Activated CD8-positive, alpha-beta memory T cell treated with anti-CD3 and anti-CD28 coated beads, Interleukin-2, amount 50 U/mL, for 48 hours (primary cell): ENCODE data around the gene CCNY.

Experiments used
- DNase-seq: peaks from one replicate; pipeline ENCODE4 v3.0.0-alpha.2; 2020

Gene CCNY

GRCh38 chr10:35434533-35434932, 98.2 kb downstream of the CCNY start:
- DNase-seq = no peak

DNA sequence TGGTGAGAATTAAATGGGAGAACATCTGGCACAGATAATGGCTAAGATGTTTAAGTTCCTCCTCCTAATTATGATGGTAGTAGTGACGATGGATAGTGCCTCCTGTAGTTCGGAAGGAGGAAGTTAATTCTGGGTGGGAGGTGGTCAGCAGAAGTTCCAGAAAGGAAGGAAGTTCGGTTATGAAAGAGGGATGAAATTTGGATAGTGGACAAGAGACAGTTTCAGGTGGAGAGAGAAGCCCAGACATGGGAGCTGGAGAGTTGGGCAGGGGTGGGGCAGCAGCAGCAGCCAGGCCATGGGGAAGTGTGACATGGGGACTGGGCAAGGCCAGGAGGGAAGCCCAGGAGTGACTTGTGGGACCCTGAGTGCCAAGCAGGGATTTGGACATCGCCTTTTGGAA, 99.5 kb downstream of the CCNY start:
- DNase-seq = no peak

DNA sequence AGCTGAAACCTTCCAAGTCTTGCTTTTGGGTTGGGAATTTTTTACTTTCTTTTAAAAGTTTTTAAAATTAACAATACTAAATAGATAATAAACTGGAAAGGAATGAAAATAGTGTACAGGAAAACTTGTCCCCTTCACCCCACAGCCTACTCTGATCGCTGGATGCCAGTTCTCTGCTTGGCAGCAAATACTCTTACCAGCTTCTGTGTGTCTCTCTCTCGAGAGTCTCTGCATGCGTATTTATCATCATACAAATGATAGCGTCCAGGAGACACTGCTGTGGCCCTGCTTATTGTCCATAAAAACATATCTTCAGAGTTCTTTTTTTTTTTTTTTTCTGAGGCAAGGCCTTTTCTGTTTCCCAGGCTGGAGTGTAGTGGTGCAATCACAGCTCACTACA, 101.5 kb downstream of the CCNY start:
- no peak for DNase-seq

DNA sequence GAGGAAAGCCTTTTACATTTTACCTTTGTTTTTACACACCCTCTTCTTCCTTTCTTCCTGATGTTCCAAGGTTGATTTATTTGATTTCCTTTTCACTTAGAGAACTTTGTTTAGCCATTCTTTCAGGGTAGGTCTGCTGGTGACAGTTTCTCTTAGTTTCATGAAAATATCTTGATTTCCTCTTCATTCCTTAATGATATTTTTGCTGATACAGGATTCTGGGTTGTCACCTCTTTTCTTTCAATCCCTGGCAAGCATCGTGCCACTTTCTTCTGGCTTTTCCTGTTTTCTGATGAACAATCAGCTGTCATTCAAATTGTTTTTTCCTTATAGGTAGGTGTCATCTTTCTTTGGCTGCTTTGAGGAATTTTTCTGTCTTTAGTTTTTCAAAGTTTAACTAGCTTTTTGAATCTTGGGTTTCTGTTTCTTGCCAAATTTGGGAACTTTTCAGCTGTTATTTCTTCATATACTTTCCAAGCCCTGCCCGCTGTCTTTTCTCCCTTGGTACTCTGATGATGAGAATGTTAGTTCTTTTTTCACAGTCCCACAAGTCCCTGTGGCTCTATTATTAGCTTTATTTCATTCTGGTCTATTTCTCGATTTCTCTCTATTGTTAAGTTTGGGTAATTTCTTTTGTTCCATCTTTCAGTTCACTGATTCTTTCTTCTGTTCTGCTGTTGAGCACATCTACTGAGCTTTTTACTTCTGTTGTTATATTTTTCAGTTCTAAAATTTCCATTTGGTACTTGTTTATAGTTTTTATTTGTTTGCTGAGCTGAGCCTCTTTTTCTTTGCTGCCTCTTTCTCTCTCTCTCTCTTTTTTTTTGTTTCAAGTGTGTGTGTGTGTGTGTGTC, 102.6 kb downstream of the CCNY start:
- DNase-seq = no peak

DNA sequence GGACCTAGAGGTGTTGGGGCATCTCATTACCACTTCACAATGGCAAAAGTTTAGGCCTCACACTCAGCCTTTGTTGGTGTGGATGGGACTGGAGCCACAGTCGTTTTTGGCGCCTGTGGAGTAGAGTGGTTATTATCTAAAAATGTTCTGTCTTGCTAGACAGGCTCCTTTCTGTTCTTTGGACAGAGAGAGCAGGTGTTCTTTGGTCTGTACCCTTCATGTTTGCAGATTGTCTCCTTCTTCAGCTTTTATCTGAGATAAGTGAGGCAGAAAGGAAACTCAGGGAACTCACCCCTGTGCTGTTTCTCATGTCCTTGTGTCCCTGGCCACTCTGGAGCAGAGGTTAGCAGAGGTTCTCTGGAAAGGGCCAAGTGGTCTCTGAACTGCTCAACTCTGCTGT, 103.7 kb downstream of the CCNY start:
- no peak for DNase-seq

GRCh38 chr10:35442028-35442427, 105.7 kb downstream of the CCNY start:
- DNase-seq = no peak

DNA sequence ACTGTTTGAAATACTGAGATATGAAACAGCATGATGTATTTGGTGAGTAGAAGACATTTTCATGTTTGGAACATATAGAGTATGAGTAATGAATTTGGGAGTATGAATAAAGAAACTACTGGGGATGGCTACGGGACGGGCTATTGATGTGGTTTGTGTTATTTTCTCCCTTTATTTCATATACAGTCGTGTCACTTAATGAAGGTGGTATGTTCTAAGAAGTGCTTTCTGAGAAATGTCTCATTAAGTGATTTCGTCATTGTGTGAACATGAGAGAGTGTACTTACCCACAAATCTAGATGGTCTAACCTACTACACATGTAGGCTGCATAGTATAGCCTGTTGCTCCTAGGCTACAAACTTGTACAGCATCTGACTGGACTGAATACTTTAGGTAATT, 106.3 kb downstream of the CCNY start:
- DNase-seq = no peak

- DNase-seq = no peak
These were observed 107.5 kb downstream of the CCNY start for GRCh38 chr10:35443858-35444257.

GRCh38 chr10:35445150-35445884, 109.0 kb downstream of the CCNY start:
- no peak for DNase-seq

- no peak for DNase-seq
These were observed 110.1 kb downstream of the CCNY start for GRCh38 chr10:35446439-35446838.

DNA sequence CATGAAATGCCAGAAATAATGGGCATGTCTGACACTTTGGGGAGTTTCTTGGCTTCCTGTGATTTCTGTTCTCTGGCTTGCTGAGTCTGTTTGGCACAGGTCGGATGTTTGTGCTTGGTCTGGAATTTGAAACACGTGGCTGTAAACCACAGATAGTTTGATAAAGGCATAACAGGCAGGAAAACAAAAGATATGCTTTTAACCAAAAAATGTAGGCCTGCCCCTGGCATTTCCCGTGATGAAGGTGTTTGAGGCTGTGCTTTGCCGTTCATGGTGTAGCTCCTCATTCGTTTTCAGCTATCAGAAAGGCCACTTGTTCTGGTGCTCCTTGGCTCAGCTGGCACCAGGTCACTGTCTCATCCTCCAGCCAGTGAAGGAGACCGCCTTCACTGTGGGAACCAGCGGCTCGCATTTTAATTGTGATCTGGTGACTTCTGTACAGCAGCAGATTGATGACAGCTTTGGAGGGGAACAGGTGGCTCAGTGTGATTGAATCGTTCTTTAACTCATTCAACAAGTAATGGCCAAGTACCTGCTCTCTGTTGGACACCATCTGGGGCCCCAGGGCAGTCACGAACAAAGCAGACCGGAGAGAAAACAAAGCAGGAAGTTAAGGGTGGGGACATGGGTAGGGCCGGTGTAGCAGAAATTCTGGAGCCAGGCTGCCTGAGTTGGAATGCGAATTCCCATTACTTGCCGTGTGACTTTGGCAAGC, 111.5 kb downstream of the CCNY start:
- no peak for DNase-seq

DNA sequence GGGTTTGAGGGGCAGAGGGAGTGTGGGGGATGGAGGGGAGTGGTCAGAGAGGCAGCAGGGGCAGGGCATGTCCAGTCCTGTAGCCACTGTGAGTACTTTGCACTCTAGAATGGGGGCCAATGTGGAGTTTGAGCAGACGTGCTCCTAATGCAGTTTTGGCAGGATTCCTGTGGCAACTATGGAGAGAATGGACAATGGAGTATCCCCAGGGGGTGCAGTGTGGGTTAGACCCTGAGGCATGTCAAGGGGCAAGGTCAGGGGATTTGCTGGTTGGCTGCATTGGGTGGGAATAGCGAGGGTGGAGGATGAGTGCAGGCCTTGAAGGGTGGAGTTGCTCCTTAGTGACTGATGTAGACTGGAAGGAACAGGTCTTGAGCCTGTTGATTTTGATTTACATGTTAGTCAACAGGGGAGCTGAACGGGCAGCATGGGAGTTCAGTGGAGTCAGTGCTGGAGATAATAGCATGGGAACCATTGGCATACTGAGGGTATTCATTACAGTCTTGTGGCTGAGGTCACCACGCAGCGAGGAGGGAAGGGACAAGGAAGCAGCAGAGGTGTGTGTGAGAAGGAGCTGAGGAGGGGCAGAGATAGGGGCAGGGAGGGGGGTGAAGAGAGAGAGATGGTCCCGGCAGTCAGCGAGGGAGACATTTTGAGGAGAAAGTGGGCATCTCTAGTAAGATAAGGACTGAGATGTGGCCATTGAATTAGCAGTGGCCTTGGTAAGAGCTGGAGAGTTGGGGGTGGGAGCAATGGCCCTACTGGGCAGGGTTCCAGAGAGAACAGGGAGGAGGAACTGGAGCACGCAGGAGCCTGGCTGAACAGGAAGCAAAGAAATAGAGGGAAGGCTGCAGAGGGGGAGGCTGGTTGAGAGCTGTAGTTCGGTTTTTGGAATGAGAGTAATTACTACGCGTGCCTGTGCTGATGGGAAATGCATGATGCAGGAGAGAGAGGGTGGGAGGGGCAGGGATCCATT, 112.7 kb downstream of the CCNY start:
- DNase-seq = no peak

GRCh38 chr10:35449944-35450343, 113.6 kb downstream of the CCNY start:
- DNase-seq = no peak

- no peak for DNase-seq
These were observed 115.1 kb downstream of the CCNY start for GRCh38 chr10:35451151-35452016.

- no peak for DNase-seq
These were observed 115.9 kb downstream of the CCNY start for GRCh38 chr10:35452171-35452570.

GRCh38 chr10:35452847-35453246, 116.5 kb downstream of the CCNY start:
- DNase-seq = no peak

DNA sequence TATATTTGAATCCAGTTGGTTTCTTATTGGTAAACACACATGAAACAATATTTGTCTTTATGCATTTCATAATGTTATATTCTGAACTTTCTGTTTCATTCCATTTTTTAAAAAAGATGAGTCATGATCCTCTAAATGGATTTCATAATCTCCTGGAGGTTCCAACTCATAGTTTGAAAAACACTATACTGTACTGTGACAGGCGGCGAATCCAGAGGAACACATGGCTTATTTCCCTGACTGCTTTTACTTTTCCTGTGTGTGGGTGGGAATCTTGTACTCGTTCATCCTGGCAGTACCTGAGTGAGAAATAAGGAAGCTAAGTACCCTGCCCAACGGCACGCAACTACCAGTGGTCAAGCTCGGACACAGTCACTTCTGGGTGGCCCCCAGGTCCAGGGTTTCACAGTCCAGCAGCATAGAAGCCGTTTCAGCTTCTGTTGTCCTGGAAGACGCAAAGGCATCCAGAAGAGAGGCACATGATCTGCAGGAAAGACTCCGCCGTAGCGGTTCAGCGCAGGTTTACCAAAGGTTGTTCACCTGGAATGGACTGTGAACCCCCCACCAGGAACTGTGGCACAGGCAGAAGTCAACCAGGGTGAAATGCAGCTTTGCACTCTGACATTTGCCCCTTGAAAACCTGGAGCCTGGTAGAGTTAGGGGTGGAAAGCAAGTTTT, 117.7 kb downstream of the CCNY start:
- DNase-seq = no peak

DNA sequence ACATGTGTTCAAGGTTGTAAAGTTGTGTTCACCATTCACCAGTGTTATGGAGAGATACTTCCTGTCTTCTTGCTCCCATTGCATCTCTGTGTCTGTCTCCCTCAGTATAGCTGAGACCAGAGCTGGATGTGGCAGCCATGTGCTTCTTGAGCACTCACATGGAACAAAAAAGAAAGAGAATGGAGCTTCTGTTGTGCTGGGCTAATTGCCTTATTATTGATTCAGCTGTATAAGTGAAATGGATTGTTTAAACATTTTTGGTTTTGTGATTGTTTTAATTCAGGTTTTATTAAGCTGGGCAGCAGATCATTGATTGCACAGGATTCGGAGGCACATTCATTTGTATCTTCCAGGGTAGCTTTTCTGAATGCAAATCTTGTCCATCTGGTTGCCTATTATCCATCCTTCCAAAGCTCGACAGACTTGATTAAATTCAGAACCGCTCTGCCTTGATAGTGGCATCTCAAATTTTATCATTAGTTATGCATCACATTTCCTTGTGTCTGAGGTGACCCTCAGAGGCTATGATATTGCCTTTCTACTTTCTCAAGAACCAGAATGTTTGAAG, 119.9 kb downstream of the CCNY start:
- no peak for DNase-seq

DNA sequence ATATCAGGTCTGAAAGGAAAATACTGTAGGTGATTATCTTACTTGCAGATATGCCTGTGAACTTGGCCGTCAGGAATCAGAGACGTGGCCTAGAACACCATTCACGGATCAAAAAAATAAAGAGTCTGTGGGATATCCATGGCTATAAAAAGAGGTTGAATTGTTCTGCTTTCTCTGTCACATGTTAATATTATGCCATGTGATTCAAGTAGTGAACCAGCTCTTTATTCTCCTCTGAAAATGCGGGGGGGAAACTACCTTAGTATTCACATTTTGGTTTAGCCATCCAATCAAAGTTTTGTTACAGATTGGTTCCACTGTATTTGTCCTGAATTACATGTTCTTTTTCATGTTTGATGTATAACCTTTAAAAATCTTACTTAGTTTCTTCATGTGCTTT, 120.5 kb downstream of the CCNY start:
- DNase-seq = no peak
